HG02759 (cell line): ENCODE measurements around the gene PCDHA10.
"Not testable (repeated sequence)": the region's sequence is repeated elsewhere in the genome, so short reads cannot be mapped to it uniquely, and the experiment has no call there.

Experiments
- ATAC-seq: cut with Tn5 transposase; IDR thresholded peaks from one replicate; pipeline ENCODE4 v1.9.1; 2021; ENCODE audit warnings: mild to moderate bottlenecking, moderate library complexity; ENCODE audit not compliant: unreplicated experiment

PCDHA10 gene, protein sequence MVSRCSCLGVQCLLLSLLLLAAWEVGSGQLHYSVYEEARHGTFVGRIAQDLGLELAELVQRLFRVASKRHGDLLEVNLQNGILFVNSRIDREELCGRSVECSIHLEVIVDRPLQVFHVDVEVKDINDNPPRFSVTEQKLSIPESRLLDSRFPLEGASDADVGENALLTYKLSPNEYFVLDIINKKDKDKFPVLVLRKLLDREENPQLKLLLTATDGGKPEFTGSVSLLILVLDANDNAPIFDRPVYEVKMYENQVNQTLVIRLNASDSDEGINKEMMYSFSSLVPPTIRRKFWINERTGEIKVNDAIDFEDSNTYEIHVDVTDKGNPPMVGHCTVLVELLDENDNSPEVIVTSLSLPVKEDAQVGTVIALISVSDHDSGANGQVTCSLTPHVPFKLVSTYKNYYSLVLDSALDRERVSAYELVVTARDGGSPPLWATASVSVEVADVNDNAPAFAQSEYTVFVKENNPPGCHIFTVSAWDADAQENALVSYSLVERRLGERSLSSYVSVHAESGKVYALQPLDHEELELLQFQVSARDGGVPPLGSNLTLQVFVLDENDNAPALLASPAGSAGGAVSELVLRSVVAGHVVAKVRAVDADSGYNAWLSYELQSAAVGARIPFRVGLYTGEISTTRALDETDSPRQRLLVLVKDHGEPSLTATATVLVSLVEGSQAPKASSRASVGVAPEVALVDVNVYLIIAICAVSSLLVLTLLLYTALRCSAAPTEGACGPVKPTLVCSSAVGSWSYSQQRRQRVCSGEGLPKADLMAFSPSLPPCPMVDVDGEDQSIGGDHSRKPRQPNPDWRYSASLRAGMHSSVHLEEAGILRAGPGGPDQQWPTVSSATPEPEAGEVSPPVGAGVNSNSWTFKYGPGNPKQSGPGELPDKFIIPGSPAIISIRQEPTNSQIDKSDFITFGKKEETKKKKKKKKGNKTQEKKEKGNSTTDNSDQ

GRCh38 chr5:140855772-140856674 is at the start of gene PCDHA10:
Gene PCDHA10, plus strand, starts transcription at chr5:140855897. Its CDS starts 152 bp downstream, at chr5:140856049.
- ATAC-seq = no peak

DNA sequence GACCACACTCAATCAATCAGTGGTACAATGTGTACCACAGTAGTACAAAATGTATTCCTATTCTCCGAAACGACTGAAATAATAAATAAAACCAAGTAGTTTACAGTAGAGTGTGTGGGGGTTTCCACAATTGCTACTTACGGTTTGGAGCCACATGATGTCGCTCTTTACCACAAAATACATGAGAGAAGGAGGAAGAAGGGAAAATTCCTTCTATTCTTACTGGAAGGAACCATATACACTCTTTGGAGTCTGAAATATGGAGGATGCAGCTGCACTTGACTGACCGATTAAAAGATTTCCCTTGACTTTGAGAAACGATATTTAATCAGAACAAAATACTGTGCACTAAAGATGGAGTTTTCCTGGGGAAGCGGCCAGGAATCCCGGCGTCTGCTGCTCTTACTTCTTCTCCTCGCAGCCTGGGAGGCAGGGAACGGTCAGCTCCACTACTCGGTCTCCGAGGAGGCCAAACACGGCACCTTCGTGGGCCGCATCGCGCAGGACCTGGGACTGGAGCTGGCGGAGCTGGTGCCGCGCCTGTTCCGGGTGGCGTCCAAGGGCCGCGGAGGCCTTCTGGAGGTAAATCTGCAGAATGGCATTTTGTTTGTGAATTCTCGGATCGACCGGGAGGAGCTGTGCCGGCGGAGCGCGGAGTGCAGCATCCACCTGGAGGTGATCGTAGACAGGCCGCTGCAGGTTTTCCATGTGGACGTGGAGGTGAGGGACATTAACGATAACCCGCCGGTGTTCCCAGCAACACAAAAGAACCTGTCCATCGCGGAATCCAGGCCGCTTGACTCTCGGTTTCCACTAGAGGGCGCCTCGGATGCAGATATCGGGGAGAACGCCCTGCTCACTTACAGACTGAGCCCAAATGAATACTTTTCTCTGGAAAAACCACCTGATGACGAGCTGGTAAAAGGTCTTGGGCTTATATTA is 48.6 kb upstream of the PCDHA10 start, which contains the start of gene PCDHA4:
TSS of gene PCDHA4 (plus strand) at position 235 of the 942 bp plus-strand sequence.
- ATAC-seq = no peak

- ATAC-seq = not testable (repeated sequence)
Observed at GRCh38 chr5:140808241-140808888, 47.3 kb upstream of the PCDHA10 start.

- ATAC-seq = no peak
Observed at GRCh38 chr5:140808889-140809291, 46.8 kb upstream of the PCDHA10 start.

GRCh38 chr5:140821375-140822280 is 34.1 kb upstream of the PCDHA10 start, which contains the start of gene PCDHA5:
Gene PCDHA5, plus strand, starts transcription at chr5:140821613.
- ATAC-seq = no peak

DNA sequence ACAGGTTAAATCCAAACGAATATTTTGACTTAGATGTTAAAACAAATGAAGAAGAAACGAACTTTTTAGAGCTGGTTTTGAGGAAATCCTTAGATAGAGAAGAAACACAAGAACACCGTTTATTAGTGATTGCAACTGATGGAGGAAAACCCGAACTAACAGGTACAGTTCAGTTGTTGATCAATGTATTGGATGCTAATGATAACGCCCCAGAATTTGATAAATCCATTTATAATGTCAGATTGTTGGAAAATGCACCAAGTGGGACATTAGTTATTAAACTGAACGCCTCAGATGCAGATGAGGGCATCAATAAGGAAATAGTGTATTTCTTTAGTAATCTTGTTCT is 33.4 kb upstream of the PCDHA10 start:
- no peak for ATAC-seq

- ATAC-seq = not testable (repeated sequence)
Observed at GRCh38 chr5:140822969-140823368, 32.7 kb upstream of the PCDHA10 start.

- no peak for ATAC-seq
Observed at GRCh38 chr5:140823475-140823874, 32.2 kb upstream of the PCDHA10 start.

- no peak for ATAC-seq
Observed at GRCh38 chr5:140827704-140828361, 27.9 kb upstream of the PCDHA10 start, which contains the start of gene PCDHA6. Gene PCDHA6, plus strand, starts transcription at chr5:140827960. Its CDS starts 132 bp downstream, at chr5:140828092.

- ATAC-seq = no peak
Observed at GRCh38 chr5:140828362-140828737, 27.3 kb upstream of the PCDHA10 start.

GRCh38 chr5:140829511-140830501 is 25.9 kb upstream of the PCDHA10 start:
- not testable (repeated sequence) for ATAC-seq

DNA sequence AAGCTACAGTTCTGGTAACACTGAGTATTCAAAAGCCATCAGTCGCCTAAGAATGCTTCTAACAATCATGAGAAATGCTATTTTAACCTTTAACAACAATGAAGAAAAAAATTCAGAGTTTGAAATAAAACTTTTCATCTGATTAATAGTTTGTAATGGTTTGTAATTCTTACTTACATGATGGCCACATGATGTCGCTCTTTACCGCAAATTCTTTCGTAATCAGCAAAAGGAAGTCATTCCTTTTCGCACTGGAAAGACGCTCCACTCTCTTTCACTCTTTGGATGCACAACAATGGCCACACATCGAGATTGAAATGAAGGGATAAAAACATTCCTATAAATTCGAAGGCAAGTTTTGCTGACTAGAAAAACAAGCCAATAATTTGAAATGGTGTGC is 21.7 kb upstream of the PCDHA10 start, which contains the start of gene PCDHA7:
TSS of gene PCDHA7 (plus strand) at position 277 of the 400 bp plus-strand sequence. CDS start at position 392, 115 bp downstream.
- no peak for ATAC-seq

DNA sequence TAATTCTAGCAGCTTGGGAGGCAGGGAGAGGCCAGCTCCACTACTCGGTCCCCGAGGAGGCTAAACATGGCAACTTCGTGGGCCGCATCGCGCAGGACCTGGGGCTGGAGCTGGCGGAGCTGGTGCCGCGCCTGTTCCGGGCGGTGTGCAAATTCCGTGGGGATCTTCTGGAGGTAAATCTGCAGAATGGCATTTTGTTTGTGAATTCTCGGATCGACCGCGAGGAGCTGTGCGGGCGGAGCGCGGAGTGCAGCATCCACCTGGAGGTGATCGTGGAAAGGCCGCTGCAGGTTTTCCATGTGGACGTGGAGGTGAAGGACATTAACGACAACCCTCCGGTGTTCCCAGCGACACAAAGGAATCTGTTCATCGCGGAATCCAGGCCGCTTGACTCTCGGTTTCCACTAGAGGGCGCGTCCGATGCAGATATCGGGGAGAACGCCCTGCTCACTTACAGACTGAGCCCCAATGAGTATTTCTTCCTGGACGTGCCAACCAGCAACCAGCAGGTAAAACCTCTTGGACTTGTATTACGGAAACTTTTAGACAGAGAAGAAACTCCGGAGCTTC is 21.2 kb upstream of the PCDHA10 start:
- ATAC-seq = not testable (repeated sequence)

DNA sequence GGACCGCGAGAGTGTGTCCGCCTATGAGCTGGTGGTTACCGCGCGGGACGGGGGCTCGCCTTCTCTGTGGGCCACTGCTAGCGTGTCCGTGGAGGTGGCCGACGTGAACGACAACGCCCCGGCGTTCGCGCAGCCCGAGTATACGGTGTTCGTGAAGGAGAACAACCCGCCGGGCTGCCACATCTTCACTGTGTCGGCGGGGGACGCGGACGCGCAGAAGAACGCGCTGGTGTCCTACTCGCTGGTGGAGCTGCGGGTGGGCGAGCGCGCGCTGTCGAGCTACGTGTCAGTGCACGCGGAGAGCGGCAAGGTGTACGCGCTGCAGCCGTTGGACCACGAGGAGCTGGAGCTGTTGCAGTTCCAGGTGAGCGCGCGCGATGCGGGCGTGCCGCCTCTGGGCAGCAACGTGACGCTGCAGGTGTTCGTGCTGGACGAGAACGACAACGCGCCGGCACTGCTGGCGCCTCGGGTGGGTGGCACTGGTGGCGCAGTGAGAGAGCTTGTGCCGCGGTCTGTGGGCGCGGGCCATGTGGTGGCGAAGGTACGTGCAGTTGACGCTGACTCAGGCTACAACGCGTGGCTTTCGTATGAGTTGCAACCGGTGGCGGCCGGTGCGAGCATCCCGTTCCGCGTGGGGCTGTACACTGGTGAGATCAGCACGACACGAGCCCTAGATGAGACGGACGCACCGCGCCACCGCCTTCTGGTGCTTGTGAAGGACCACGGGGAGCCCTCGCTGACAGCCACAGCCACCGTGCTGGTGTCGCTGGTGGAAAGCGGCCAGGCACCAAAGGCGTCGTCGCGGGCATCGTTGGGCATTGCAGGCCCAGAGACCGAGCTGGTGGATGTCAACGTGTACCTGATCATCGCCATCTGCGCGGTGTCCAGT is 19.8 kb upstream of the PCDHA10 start:
- no peak for ATAC-seq
